HG02571 (cell line): ENCODE data around the gene VPS39.

Experiments
- ATAC-seq: cut with Tn5 transposase; IDR thresholded peaks from one replicate; pipeline ENCODE4 v1.9.1; 2021; ENCODE audit warnings: mild to moderate bottlenecking, moderate library complexity; ENCODE audit not compliant: unreplicated experiment

The VPS39 gene

DNA sequence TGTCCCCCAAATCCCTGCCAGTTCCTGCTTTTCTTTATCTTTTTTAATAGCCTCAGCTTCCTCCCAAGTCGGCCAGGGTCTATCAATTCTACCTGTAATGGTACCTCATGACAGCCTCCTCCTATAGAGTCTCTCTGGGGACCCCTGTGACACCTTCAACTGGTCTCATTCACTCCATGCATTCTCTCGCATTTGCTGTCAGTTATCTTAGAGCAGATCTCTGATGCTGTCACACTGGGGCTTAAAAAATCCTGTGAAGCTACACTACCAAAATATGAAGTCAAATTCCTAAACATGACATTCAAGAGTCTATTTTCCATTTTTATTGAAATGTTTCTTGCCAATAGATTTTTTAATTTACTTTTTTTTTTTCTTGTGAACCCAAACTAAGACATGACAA lies 5.5 kb downstream of the VPS39 start:
- no peak for ATAC-seq

DNA sequence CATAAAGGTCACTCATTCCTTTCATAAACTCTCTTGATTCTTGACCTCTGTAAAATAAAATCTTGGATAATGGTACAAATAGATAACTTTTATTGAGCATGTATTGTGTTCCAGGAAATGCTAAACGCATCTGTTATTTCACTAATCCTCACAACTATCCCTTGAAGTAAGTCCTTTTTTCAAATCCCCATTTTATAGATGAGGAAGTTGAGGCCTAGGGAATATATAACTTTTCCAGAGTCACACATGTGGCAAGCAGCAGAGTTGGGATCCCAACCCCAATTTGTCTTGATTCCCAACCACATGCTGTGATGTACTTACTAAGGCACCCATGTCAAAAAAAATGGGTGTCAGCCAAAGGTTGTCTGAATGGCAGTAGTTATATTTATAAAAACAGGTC lies 6.3 kb downstream of the VPS39 start:
- ATAC-seq = no peak

DNA sequence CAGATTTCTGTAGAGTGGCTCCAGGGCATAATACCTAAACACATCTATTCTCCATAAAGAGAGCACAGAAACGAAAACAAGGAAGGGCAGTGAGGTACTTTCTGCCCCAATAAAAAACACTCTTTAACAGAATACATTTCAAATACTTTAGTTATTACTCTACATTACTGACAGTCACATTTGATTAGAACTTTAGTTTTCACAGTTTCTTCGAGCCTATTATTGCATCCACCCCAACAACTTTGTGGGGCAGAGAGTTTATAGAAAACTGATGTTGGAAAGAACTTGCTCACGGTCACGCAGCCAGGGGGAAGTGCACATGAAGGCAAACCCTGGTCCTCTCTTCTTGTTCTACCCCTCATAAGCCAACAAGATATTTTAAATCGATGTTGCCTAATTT lies 9.0 kb downstream of the VPS39 start:
- ATAC-seq = no peak

DNA sequence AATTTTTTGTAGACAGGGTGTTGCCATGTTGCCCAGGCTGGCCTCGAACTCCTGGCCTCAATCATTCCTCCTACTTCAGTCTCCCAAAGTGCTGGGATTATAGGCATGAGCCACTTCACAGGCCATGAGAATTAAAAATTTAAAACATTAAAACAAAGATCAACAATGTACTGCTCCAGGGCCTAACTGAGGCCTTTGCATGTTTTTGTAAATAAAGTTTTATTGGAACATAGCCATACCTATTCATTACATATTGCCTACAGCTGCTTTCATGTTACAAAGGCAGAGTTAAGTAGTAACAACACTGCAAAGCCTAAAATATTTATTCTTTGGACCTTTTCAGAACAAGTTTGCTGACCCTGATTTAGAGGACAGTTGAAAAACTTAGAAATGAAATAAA lies 9.6 kb downstream of the VPS39 start:
- ATAC-seq = no peak

DNA sequence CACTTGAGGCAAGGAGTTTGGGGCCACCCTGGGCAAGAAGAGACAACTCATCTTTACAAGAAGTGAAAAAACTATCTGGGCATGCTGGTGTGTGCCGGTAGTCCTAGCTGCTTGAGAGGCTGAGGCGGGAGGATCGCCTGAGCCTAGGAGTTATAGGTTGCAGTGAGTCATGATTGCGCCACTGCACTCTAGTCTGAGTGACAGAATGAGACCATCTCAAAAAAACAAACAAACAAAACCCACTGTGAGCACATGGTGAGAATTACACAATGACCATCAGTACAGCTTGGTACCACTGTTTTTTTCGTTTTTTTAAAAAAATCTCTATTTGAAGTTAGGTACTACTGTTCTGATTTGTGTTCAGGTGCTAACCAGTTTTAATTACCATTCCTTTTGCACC lies 13.6 kb downstream of the VPS39 start:
- ATAC-seq = no peak

DNA sequence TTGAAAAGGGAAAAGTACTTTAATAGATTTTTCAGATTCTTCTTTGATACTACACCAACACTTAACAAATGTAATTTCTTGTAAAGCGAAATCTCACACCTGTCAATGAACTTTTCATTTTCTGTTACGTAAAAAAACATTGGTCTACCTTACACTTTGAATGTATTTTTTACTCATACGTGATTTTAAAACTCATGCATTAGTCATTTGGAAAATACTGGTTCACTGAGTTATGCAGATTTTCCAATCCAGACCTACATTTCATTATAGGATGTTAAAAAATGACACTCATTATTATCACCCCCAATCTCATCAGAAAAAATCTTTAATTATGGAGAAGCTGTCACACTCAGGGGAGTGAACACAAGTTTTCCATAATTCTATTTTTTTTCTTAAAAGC lies 14.7 kb downstream of the VPS39 start:
- ATAC-seq = no peak

DNA sequence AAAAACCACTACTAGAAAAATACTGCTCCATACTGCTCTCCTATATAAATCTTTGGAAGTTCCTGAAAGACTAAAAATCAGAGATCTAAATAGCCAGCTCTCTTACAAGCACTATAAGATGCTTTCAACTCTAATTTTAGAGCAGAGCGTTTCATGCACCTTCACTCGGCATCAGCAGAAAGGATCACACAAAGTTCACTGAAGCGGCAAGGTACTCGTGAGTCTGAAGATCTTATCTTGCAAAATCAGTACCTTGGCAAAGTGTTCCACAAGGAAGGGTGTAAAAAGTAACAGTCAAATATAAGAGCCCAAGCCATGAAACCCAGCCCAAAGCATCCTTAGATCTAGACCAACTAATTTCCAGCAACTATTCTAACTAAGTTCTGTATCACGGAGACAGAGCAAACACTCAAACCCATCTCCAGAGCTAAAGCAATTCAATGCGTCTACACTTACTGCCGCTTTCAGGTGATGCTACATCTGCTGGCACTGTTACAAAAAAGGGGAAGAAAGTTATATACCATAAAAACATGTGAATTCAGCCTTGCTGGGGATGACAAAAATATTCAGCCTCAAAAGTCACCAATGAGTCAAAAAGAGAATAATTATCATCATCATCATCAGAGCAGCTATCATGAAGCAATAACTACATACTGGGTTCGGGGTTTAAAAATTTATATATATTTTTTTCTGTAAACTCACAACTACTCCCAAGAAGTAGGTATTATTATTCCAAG lies 16.3 kb downstream of the VPS39 start:
- ATAC-seq = no peak

DNA sequence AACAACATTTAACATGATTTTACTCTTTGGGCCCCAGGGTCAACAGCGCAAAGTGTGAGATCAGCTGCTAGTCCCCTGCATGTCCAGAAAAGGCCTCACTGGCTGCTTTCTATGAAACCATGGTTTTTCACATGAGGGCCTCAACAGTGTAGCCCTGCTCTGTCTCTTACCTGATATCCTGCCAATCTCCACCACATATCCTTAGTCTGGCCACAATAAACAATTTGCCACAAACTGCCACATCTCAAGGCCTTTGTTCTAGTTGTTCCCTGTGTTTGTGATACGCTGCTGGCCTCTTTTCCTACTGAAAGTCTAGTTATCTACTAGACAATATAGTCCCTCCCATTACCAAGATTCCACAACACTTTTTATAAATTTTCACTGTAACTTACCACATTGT lies 17.7 kb downstream of the VPS39 start:
- no peak for ATAC-seq

DNA sequence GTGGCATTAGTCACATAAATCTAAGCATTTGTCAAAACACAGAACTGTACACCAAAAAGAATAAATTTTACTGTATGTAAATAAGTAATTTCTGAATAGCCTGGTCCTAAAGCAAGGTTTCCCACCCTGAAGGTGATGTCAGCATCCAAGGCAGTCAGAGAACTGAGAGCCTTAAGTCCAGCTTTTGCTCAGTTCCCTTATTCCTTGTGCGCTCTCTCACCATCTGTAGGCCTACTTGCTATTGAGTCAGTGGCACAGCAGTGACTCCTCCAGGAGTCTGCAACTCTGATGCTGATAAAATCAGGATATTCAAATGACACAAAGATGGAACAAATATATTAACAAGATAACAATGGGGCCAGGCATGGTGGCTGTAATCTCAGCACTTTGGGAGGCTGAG lies 22.3 kb downstream of the VPS39 start:
- no peak for ATAC-seq

DNA sequence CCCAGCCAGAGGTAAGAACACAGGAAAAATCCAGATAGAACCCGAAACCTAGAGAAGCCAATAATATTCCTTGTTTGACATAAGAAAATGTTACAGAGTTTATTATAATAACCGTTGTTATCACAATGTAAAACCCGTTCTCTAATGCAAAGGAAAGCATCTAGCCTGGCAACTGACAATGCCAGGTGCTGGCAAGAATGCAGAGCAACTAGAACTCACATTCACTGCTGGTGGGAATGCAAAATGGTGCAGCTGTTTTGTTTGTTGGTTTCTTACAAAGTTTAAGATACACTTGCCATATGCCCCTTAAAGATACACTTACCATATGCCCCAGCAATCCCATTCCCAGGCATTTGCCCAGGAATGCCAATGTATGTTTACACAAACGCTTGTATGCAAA lies 23.4 kb downstream of the VPS39 start:
- no peak for ATAC-seq

DNA sequence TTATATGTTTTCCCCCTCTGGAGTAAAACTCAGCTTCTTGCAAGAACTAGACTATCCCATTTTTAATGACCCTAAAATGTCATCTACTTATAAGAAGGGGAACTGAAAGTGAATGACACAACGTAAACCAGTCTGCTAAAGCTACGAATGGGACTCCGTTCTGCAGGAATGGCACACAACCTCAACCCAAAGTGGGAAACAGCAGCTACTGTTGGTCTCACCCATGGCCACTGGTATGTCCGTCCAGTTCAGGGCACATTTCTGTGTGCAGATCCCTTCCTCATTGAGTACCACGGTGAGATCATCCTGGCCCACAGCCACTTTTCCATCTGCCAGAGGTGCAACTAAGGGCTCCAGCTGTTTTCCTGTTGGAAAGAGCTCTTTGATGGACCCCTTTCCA lies 23.8 kb downstream of the VPS39 start:
- ATAC-seq = no peak

DNA sequence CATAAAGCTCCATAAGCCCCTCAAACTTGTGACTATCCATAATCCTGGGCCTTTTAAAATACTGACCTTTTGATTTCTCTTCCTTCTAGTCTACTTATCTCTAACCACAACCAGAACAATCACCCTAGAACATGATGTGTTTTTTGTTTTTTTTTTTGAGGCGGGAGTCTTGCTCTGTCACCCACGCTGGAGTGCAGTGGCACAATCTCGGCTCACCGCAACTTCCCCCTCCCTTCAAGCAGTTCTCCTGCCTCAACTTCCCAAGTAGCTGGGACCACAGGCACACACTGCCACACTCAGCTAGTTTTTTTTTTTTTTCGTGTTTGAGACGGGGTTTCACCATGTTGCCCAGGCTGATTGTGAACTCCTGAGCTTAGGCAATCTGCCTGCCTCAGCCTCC lies 25.1 kb downstream of the VPS39 start:
- ATAC-seq = no peak

DNA sequence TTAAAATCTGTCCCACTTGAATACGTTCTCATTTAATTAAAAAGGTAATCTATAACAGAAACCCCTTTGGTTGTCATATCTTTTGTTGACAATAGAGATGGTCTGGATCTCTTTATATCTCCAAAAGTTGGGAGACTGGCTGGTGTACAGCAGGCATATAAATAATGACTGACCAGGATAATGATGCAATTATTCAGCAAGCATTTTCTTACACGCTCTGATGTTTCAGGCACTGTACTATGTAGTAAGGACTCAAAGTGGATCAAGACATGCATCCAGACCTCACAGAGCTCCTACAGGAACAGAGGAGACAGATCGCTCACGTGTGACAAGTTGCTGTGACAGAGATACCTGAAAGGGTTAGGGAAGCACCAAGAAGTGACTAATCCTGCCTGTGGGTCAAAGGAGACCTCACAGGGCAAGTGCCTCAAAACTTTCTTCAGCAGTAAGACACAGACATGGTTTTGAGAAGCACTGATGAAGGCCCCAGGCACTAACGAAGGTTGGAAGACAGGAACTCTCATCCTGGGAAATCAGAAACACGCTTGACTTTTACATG lies 25.7 kb downstream of the VPS39 start:
- ATAC-seq = no peak

DNA sequence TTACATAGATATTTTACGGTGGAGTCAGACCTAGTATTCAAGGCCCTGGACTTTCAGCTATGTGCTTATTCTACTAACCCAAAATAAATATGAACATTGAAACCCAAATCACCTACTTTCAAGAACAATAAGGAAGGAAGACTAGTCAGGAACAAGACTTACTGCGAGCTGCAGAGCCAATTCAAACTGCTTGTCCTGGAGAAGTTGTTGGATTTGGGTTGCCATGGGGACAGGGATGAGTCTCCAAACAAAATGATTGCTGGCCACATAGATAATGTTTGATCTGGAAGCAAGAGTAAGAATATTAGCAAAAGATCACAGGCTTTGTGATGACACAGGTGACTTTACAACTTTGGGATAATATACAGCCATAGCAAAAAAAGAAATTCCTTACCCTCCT lies 30.0 kb downstream of the VPS39 start:
- ATAC-seq = no peak

DNA sequence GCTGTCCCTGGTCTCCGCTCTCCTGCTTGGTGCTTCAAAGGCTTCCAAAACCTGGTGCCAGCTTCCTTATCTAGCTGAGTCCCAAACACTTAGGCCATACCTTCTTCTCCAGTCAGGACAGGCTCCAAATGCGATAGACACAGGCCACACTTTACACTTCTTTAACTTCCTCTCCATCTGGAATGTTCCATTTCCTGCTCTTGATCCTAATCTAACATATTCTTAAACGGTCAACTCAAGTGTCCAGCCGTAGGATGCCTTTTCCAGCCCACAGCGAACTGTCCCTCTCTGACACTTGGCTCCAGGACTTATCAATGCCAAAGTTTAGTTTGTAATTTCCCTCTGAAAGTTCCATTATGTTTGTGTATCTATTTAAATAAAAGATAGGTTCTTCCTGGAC lies 32.4 kb downstream of the VPS39 start:
- ATAC-seq = no peak

DNA sequence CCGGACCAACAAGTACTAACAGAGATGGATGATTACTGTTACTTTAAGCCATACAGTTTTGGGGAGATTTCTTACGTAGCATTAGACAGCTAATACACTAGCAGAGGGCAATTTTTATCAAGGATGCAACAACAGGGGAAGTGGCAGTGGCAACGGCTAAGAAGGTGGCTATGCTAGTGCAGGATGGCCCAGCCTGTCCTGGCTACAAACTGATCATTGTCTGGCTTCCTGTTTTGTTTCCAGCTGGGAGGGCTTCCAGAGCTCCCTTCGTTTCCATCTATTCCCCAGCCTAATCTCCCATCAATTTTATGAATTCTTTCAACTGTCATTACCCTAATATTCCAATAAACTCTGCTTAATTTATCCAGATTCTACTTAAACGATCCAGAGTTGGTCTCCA lies 35.6 kb downstream of the VPS39 start:
- ATAC-seq = no peak

DNA sequence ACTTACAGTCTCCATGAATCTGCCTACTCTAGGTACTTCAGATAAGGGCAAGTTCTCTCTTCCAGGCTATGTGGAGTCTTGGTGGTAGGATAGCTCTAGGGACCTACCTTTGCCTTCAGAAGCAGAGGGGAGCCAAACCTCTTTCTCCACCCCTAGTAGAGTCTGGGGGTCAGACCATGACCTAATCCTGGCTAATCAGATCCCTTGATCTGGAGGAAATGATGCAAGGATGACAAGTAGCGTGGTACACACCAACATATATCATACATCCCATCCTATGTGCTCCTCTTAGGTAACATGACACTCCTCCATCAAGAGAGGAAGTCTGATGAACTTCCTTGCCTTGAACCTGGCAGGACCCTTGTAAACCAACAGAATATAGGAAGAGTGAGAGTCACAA lies 36.3 kb downstream of the VPS39 start:
- no peak for ATAC-seq

DNA sequence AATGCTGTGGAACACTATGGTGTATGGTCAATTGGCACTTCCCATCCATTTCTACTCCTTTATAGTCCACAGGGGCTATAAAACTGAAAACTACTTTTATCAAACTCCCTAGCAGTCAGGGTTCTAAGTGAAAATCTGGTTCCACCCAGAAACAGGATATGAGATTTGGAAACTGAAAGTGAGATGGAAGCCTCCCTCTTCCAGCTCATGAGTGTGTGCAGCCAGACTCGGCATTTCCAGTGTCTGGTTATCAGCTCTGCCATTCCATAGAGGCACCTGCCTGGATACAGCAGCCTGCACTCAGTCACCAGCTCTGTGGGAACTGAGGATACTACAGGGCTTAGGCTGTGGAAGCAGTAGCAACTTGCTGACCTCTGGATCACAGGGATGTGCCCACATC lies 37.0 kb downstream of the VPS39 start:
- no peak for ATAC-seq

DNA sequence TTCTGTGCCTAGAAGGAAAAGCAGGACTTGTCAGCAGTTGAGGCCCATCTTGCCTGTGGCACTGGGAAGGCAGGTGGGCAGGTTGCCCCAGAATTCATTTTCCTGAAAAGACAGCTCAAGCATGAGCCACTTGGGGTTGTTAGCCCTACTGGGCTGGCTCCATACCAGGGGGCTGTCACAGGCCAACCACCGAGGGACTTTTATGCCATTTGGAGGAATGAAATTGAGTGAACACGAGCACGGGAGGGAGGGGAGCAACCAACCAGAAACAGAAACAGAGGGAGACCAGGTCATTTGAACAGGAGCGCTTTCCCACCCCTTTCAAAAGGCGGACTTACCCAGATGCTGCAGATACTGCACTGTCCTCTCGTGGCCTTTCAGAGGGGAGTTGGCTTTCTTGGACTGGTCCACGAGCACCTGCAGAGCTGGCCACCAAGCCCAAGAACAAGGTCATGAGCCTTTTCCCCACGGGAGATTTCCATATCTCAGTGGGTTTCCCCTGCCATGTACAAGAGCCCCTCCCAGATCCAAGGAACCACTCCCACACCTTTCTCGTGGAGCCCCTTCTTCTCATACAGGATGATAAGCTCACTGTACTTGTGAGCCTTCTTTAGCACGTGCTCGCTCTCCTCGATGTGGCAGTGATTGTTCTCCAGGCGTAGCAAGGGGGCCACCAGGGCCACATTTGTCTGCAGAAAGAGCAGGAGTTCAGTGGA lies 41.7 kb downstream of the VPS39 start:
- ATAC-seq = no peak

DNA sequence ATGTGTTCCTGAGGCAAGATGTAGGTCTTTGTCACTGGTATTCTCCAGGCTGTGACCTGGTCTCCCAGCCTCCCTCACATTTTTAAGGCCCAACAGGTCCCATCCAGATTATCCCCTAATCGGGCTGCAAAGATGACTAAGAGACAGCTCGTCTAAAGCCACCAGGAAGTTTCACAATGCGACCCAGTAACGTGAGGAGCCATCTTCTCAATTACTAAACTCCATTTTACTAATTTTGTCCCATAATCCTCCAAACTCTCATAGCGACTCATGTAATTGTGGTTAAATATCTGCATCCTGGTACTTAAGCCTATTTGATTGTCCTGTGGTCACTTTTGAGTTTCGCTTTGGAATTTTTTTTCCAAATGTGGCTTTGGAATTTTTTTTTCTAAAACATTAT lies 43.0 kb downstream of the VPS39 start:
- ATAC-seq = no peak

DNA sequence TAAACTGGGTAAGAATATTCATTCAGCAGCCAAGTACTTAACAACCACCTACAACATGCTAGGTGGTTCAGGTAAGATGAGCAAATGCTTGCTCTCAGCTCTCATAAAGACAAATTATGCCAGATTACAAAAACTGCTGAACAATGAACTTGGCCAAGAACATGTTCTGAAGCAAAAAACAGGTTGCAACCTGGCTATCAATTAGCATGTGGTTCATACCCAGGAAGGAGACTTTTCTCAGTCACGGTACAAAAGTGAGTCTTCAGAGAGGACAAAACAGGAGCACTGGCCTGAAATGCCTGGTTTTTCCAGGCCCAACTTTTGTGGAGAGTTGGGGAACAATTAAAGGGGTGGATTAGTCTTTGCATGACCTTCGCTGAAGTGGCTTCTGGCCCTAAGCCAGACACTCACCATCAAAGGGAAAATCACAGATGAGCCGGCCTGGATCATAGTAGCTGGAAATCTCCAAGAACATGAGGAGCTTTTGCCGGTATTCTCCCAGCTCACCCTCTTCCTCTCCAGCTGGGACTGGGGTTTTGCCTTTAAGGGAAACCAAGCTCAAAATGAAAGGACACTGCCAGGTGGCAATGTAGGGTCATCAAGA lies 44.1 kb downstream of the VPS39 start:
- ATAC-seq = no peak

DNA sequence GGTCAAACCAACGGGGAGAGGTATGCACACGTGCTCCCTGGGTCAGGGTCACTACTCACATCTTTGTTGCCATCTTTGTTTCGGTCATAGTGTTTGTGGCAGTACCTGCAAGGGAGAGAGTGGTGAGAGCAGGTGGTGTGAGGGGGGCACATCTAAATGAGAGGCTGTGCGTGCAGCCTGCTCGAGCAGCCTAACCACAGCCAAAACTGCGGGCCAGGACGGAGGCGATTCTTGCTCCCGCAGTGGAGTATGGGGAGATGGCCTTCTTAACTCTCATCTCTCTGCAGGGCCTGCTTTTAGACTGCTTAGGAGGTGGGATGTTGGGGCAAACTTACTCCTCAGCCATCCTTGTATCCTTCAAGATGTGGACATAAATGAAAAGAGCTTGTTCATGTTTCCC lies 44.8 kb downstream of the VPS39 start:
- no peak for ATAC-seq
